Measurements from ENCODE around the gene GAD1.

GAD1 gene

DNA sequence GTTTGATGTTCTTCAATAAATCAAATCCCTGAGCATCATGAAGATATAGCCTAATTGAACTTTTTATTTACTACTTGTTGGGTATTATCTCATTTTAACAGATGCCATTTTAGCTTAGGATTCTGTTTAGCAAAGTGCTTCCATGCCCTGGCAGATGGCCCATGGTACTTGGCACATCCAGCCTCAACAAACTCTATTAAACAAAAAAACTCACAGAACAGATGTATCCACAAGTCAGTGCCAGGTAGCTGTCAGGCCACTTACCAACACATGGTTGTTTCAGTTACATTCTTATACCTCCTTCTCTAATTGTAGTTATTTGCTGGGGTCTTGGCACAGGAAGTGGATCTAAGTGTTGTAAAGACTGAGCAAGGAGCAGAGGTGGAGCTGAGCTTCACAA lies 29.6 kb downstream of the GAD1 start:
- peak; percentile 65 for DNase-seq

DNA sequence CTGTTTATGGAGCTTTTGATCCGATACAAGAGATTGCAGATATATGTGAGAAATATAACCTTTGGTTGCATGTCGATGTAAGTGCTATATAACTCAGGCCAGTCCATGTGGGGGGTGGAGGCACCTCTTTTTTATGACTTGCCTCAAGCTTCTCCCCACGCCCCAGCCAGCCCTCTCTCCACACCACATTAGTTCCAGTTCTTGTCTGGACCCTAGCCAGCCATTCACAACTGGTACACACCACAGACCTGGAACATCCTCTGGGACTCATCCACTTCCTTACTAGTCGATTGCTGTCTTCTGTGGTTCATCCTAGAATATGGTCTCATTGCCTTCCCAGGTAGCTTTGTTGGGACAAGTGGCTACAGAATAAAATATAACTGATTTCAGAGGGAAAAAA lies 31.0 kb downstream of the GAD1 start:
- DNase-seq: no peak

DNA sequence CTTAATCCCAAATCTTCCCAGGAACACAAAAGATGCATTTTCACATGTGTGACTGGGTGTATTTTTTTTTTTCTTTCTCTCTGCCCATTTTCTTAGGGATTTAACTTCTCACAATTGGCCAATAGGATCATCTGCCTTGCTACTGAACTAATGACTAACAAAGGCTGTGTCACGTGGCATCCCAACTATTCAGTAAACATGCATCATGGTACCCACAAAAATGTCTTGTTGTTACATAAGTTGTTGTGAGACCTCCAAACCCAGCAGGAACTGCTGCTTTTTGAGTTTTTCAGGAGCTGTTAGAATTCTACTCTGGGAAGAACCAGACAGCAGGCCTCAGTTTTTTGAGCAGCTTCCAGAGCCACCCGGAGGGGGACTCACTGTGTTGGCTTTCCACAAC lies 31.9 kb downstream of the GAD1 start:
- DNase-seq: no peak

DNA sequence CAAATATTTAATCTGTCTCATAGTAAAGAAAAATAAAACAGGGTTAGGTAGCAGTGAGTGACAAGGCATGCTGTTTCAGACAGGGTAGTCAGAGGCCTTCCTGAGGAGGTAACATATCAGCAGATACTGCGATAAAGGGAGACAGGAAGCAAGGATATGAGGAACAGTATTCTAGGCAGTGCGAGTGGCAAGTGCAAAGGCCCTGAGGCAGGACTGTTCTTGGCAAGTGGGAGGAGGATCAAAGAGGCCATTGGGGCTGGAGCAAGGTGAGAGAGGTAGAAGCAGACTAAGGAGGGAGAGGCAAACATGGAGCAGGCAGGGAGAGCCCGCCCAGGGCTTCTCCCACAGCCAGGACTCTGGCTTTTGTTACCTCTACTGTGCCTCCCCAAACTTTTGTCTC lies 33.6 kb downstream of the GAD1 start:
- DNase-seq: no peak

DNA sequence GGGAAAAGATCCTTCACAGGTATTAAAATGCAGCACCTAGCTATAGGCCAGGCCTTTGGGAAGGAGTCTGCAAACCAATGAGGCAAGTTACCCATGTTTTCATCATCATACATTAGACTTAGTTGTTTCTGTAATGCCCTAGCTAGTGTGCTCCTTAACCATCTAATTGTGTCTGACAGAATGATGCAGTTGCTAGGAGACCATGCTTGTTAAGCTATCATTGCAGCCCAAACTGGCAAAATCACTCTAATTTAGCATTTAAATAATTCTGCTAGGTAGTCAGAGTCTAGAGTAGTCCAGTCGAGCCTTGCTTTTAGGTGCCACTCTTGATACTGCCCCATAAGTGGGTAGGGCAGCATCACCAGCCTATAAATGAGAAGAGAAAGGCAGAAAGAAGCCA lies 34.9 kb downstream of the GAD1 start:
- no peak for DNase-seq

DNA sequence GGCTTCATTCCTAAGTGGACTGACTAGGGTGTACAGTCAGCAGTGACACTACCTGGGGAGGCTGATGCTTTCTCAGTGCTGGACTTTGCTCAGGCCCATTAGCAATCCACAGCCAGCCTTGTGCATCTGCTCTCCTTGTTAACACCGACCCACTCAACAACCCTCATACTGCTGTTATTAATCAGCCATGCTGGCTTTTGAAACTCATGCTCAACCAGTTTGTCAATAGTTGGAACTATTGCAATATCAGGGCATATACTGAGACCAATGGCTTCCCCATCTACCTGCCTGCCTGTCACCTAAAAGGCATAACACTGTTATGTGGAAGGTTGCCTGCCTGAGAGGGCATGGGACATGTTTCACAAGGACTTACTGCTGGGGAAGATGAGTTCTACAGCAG lies 39.4 kb downstream of the GAD1 start:
- no peak for DNase-seq

DNA sequence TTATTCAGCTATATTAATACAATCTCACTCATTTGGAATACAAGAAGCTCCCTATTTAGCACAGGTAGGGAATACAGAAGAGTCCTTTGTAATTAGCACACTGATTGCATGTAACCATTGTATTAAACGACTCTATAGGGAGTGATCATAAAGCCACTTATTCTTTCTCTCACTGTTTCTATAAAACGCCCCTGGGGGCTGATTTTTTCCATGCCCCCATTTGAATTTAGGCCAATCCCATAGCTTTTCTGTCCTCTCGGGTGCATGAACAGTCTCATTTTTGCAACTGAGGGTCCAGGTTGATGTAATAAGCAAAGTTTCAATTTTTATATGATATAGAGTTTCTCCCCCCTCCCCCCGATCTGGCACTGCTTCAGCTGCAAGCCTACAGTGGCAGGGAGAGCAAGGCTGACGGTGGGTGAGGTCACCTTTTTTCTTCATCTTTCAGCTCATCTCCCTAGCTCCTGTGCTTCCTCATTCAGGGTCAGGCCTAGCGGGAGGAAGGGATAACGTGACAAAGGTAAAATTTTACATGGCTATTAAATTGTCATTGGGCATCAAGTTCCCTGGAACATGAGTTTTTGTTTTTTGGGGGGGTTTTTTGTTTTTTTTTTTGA lies 45.7 kb downstream of the GAD1 start:
- DNase-seq: no peak

DNA sequence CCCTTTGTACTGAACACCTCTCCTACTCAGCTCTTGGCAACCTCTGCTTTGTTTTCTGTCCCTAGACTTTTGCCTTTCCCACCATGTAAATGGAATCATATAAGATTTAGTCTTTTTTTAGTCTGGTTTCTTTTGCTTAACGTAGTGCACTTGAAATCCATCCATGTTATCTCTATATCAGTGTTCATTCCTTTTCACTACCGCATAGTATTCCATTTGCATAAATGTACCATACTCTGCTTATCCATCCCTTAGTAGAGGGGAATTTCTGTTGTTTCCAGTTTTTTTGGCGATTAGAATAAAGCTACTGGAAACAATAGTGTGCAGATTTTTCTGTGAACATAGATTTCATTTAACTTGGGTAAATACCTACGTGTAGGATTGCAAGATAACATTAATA lies 46.4 kb downstream of the GAD1 start:
- no peak for DNase-seq

DNA sequence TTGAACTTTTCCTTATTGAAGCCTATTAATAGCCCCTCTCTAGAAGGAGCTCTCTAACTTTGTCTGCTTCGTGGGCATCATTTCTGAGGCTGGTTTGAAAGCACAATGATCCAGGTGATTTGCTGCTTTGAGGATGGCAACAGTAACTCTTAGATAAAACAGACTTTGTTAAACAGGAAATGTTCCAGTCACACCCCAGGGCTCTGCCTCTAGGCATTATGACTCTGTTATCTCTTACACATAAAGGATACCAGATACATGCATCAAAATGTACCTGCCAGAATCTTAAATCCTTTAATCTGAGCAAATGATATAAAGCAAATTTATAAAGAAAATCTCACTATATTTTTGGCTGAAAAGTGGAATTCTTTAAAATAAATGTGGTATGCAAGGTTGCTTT lies 52.3 kb downstream of the GAD1 start:
- DNase-seq: no peak

DNA sequence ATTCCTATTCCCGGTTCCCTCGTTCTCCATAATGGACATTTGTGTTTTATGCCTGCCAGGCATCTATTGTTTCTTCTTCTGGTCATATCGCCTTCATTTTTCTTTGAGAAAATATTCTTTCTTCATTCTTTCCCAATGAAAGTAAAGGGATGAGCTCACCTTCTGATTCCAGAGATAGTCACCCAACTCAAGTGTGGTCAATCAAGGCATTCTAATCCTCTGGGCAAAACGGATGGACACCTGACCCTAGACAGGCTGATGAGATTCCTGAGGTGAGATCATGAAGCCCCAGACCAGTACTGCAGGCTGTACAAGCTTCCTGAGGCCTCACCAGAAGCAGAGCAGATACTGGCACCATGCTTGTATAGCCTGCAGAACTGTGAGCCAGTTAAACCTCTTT lies 52.8 kb downstream of the GAD1 start:
- no peak for DNase-seq

DNA sequence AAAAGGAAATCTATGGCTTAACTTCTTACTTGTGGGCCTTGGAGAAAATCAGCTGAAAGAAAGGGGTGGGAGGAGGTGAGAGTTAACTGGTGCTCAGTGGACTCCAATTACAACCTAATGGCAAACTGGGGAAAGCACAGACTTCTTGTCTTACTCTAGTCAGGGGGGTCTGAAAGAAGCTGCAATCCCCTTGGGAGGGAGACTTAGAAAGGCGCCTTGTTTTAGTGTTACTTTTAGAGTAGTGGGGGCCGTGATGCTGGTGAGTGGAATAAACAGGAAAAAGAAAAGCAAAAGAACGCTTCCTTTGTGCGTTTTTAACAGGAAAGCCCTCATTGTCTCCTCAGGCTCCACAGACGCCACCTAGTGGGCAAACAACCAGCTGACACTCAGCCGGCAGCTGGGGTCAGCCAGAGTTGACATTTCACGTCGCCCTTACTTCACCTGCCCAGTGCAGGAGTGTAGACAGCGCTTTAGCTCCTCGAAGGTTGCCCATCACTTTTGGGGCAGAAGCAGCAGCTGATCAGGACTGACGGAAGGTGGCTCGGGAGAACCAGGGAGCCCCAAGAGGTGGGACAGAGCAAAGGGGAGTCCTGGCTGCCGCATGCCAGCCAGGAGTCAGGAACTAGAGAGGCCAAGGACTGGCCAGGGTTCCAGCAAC lies 56.5 kb downstream of the GAD1 start:
- peak; percentile 71 for DNase-seq

DNA sequence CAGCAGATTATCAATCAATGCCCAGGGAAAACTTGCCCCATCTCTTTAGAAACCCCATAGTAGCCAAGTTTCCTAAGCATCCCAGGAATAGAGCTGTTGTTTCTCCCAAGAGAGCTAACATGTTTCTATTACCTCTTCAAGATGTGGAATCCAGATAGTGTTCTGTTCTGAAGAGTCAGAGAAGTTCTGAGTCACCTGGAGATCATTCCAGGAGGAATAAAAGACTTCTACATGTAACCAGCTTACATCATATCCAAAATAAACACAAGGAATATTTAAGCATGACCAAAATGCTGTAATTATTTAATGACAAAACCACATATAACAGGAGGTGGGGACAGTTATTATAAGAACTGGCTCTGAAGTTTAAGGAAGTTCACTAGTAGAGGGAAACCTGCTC lies 61.4 kb downstream of the GAD1 start:
- no peak for DNase-seq

DNA sequence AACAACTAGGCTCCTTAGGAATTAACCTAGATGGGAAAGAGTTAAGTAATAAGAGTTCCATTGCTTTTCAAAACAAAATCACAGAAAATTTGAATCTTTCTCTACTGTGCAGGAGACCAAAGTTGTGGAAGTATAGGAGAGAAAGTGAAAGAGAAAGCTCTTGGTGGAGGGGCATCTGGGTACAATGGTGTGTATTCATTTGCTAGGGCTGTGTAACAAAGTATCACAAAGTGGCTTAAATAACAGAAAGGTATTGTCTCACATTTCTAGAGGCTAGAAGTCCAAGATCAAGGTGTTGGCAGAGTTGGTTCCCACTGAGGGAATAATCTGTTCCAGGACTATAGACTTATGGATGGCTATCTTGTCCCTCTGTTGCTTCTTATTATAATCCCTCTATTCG lies 61.8 kb downstream of the GAD1 start:
- no peak for DNase-seq

DNA sequence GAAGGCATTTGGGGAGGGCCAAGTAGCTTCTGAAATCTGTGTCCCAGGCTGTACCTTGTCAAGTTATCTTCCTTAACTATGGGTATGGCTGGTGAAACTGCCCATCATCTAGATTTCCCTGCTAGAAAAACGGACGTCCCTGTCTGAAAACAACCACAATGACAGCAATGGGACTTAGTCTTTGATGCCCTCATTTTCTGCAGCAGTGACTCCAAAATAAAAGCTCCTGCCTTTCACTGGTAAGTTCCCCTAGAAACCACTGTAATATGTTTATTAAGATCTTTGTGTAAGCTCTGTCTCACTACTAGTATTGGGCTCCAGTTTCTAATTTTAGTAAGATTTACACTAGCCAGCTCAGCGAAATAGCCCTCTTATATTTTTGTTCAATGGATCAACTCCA lies 65.2 kb downstream of the GAD1 start:
- DNase-seq: no peak

DNA sequence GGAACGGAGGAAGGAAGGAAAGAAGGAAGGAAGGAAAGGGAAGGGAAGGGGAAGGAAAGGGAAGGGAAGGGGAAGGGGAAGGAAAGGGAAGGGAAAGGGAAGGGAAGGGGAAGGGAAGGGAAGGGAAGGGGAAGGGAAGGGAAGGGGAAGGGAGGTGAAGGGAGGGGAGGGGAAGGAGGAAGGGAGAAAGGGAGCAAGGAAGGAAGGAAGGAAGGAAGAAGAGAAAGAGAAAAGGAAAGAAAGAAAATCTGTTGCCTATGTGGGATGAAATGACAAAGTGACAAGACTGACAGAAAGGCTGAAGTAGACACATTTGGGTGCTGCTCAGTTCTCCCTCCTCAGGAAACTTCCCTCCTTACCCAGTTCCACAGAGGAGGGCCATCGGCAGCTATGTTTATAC lies 66.1 kb downstream of the GAD1 start:
- DNase-seq: no peak

DNA sequence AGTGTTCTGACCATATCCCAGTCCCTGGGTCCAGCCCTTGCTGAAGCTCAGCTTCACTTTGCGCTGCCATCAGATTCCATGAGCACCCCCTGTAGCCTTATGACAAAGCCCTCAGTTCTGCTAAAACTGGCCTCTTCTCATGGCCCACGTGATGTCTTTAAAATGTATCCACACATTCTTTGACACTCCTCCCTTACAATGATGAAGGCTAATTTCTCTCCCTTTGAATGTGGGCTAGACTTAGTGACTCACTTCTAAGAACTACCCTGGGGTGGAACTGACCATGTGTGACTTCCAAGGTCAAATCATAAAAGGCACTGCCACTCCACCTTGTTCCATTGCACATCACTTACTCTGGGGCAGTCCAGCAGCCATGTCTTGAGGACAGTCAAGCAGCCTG lies 67.0 kb downstream of the GAD1 start:
- no peak for DNase-seq

DNA sequence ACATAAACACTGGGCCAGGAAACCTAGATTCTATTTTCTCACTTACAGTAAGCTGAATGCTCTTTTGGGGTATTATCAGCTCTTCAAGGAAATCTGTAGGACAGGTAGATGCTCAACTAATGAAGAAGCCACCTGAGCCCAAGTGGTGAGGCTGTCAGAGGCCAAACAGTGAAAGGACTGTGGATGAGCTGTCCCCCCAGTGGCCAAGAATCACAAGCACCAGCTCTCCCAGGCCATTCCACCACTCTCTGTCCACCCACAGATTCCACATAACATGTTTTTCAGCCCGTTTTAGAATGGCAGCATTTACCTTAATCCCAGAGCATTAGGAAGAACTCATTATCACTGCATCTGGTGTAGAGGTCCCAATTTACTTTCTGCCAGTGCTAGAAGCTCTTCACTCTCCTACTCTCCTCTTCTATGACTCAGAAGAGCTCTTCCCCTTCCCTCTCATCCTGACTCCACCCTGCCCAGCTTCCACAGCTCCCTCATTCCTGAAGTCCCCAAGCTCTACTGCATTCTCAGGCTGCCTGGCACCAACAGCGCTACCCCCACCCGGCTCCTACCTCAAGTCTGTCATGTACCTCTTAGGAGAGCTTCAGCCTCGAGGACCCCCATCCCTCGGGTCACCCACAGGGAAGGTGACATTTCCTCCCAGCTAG lies 68.6 kb downstream of the GAD1 start:
- DNase-seq: no peak

DNA sequence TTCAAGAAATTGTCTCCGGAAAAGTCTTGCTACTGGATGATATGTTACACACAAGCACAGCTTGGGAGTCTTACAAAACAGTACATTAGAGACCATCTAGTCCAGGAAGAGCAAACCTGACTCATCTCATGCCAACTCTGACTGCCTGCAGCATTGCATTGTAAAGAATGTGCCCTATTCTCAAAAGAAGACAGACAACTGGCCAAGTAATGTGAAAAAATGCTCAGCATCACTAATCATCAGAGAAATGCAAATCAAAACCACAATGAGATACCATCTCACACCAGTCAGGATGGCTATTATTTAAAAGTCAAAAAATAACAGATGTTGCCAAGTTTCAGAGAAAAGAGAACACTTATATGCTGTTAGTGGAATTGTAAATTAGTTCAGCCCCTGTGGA lies 69.7 kb downstream of the GAD1 start:
- DNase-seq: no peak

DNA sequence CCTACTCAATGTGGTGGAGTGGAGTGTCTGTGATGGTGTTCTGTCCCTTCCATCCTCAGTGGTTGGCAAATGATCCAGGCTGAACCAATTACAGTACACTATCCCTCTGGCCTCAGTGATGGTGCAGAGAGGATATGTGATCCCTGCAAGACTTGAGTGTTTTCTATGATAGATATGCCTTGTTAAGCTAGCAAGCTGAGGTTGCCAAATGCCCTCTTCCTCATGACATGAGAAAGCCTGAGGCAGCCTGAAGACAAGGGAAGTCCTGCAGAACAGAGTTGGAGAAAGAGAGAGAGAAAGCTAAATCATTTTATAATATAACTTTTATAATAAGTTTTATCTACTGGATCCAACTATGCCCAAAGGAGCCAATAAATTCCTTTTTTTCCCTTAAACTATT lies 70.8 kb downstream of the GAD1 start:
- DNase-seq: no peak

DNA sequence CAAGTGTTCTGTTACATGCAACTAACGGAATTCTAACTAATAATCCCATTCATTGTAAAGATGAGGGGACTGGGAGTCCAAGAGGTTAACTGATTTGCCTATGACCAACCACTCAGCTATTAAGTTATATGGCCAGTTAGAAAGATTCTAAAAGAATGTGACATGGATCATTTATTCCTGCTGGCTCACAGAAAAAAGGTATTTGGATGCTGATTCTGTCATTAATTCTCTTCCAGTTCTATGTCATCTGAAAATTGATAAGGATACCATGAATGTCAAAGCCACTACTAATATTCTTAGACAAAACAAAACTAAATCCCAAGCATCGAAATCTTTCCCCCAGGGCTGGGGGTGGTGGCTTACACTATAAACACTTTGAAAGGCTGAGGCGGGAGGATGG lies 71.2 kb downstream of the GAD1 start:
- DNase-seq: no peak

DNA sequence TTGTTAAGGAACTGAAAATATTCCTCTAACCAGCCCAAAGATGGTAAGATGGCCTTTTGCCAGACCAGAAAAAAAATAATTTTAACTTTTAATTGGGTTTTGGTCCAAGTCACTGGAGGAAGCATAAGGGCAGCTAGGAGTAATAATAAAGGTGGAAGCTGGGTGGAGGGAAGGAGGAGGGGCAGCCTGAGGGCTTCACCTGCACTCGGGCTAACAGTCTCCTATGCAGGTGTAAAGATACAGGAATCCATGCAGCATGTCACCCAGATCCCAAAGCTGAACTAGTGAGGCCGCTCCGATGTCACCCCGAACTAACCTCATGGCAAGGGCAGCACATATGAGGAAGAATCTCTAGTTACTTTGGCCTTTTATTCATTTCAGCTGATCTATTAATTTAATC lies 75.2 kb downstream of the GAD1 start:
- no peak for DNase-seq

DNA sequence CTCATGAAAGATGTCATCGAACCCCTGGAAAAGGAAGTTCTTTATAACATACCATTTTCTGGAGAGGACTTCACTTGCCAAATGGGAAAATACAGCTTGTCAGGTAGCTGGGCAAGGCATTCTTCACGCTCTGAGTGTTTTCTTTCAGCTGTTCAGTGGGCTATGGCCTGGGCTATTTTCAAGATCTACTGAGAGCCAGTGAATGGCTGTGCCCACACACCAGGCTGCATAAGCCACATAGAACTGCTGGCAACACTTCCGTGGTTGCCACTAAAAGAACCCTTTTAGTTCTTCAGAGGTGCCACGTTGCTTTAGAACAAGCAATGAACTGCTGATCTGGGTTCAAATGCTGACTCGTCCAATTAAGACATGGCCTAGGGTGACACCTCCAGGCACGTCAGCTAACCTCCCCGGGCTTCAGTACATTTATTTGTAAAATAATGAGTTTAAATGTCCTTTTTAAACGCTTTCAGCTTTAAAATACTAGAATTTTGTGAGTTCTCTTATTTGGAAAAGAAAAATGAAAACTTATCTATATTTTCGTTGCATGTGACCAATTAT lies 75.8 kb downstream of the GAD1 start:
- no peak for DNase-seq

DNA sequence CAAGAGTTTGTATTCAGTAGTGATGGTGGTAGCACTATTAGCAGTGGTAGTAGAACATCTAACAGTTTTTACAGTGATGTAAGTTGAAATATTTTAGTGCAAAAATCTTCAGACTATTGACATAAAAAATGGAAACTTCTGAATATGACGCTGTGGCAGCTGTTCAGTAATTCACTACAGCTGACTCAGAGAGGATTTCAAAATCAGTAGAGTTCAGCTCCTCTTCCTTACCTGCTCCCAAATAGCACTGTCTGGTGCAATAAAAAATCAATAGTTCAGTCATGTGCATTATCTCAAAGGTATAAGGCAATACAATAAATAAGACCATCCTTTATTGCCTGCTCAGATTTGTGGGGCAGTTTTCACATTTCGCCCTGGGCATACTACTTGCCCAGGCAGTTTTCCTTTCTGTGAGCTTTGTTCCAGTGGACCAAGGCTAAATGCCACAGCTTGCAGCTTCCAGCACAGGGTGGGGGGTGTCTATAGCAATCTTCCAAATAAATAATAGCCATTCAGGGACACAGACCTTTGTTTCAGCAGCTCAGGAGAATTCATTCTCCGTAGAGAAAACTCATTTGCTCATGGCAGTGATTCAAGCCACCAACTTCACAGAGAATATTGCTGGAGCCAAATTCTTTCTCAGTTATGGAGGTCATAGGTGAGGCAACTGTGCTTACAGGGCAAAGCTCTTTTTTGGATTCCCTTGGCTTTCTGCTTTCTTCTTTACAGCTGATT lies 78.5 kb downstream of the GAD1 start:
- DNase-seq: no peak

DNA sequence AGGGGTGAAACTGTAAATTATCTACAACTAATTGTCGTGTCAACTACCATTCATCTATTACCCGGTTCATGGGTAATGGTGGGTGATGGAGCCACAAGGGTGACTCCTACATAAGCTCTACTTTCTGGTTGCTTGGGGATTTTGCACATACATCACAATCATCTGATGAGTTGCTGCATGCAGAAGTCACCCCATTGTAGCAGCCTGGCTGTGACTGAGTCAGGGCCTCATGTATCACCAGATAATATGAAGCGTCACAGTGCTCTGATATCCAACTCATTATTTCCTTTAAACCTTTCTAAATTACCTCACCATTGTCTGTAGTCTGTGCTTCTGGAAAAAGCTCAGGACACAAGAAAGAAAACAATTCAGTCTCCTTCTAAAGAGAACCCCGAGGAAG lies 79.9 kb downstream of the GAD1 start:
- no peak for DNase-seq

Measured in NCI-H1105 treated with DMSO at 0.1 percent for 48 hours (cell line).